Neural cell (in vitro differentiated cells): ENCODE measurements around the gene KLHDC7B.

ENCODE experiments used
- CTCF ChIP-seq: fragments of 450-650 bp; IDR thresholded peaks from 2 replicates; pipeline ENCODE4 v1.5.1; 2014; ENCODE audit warnings: antibody characterized with exemption, mild to moderate bottlenecking, moderate library complexity; ENCODE audit not compliant: poor library complexity, severe bottlenecking
- EP300 ChIP-seq: fragments of 450-650 bp; conservative IDR thresholded peaks from 2 replicates; pipeline ENCODE4 v1.6.1; 2014; ENCODE audit warnings: antibody characterized with exemption, mild to moderate bottlenecking, moderate library complexity; ENCODE audit not compliant: poor library complexity, severe bottlenecking
- EZH2 ChIP-seq: fragments of 200-600, 300-800 bp; shearing (Covaris generic), sonication (generic); IDR thresholded peaks from 2 replicates; pipeline ENCODE4 v1.6.1; 2014; ENCODE audit warnings: antibody characterized with exemption, low read length, borderline replicate concordance, mild to moderate bottlenecking; ENCODE audit not compliant: insufficient read depth, poor library complexity, severe bottlenecking
- POLR2AphosphoS5 ChIP-seq: IDR thresholded peaks from 2 replicates; pipeline ENCODE4 v1.6.1; 2012
- REST ChIP-seq: IDR thresholded peaks from 2 replicates; pipeline ENCODE4 v1.6.1; 2012; ENCODE audit warnings: borderline replicate concordance
- TAF1 ChIP-seq: IDR thresholded peaks from 2 replicates; pipeline ENCODE4 v1.6.1; 2012; ENCODE audit warnings: low read depth

GRCh38 chr22:50548921-50549790, 3.5 kb downstream of the KLHDC7B start:
- no peak for TF ChIP-seq CTCF
- no peak for TF ChIP-seq EZH2
- TF ChIP-seq TAF1: no peak
- no peak for TF ChIP-seq POLR2AphosphoS5
- no peak for TF ChIP-seq EP300
- TF ChIP-seq REST: no peak
